ENCODE data around the gene TDRD9.
A peak's percentile ranks its signal among the peaks of the same experiment; 100 is the strongest.

TDRD9 gene

GRCh38 chr14:104075530-104076151 is 147.4 kb downstream of the TDRD9 start:
- DNase-seq (ENCODE audit: low read depth in 2 of 2): no peak

GRCh38 chr14:104076743-104077142 is 148.5 kb downstream of the TDRD9 start:
- no peak for DNase-seq (ENCODE audit: low read depth in 2 of 2)

- DNase-seq (ENCODE audit: low read depth in 2 of 2): peak; percentile 67 to 72
Observed at GRCh38 chr14:104078031-104078455, 149.8 kb downstream of the TDRD9 start.

GRCh38 chr14:104080376-104081260 is 152.4 kb downstream of the TDRD9 start:
- DNase-seq (ENCODE audit: low read depth in 2 of 2): no peak

- no peak for DNase-seq (ENCODE audit: low read depth in 2 of 2)
Observed at GRCh38 chr14:104081261-104081835, 153.1 kb downstream of the TDRD9 start.

- DNase-seq (ENCODE audit: low read depth in 2 of 2): no peak
Observed at GRCh38 chr14:104081951-104082464, 153.8 kb downstream of the TDRD9 start.

GRCh38 chr14:104082807-104083206 is 154.6 kb downstream of the TDRD9 start:
- DNase-seq (ENCODE audit: low read depth in 2 of 2): no peak

- no peak for DNase-seq (ENCODE audit: low read depth in 2 of 2)
Observed at GRCh38 chr14:104084251-104085002, 156.2 kb downstream of the TDRD9 start.

- peak in 1 of 2 donors; percentile 15 for DNase-seq (ENCODE audit: low read depth in 2 of 2)
Observed at GRCh38 chr14:104085032-104085888, 157.0 kb downstream of the TDRD9 start, which contains the start of gene ASPG. Gene ASPG, plus strand, starts transcription at chr14:104085700. Its CDS starts 71 bp downstream, at chr14:104085771.

GRCh38 chr14:104085889-104086201 is 157.6 kb downstream of the TDRD9 start:
- no peak for DNase-seq (ENCODE audit: low read depth in 2 of 2)

- DNase-seq (ENCODE audit: low read depth in 2 of 2): no peak
Observed at GRCh38 chr14:104086210-104086660, 158.0 kb downstream of the TDRD9 start.

- DNase-seq (ENCODE audit: low read depth in 2 of 2): no peak
Observed at GRCh38 chr14:104086661-104087461, 158.6 kb downstream of the TDRD9 start.

GRCh38 chr14:104087505-104087904 is 159.2 kb downstream of the TDRD9 start:
- DNase-seq (ENCODE audit: low read depth in 2 of 2): no peak

GRCh38 chr14:104087981-104088850 is 160.0 kb downstream of the TDRD9 start:
- no peak for DNase-seq (ENCODE audit: low read depth in 2 of 2)

- DNase-seq (ENCODE audit: low read depth in 2 of 2): no peak
Observed at GRCh38 chr14:104090071-104090748, 162.0 kb downstream of the TDRD9 start.

GRCh38 chr14:104091061-104091926 is 163.0 kb downstream of the TDRD9 start:
- no peak for DNase-seq (ENCODE audit: low read depth in 2 of 2)

All from stimulated activated CD8-positive, alpha-beta memory T cell treated with anti-CD3 and anti-CD28 coated beads, Interleukin-2, amount 100 ng/mL, for 1 hour (primary cell).